GM19397 (cell line): ENCODE data around the gene CTSA.
"Not testable (repeated sequence)": the region's sequence is repeated elsewhere in the genome, so short reads cannot be mapped to it uniquely, and the experiment has no call there.

Source experiments
- ATAC-seq: cut with Tn5 transposase; IDR thresholded peaks from one replicate; pipeline ENCODE4 v1.9.1; 2021; ENCODE audit warnings: mild to moderate bottlenecking, moderate library complexity; ENCODE audit not compliant: unreplicated experiment

CTSA gene

DNA sequence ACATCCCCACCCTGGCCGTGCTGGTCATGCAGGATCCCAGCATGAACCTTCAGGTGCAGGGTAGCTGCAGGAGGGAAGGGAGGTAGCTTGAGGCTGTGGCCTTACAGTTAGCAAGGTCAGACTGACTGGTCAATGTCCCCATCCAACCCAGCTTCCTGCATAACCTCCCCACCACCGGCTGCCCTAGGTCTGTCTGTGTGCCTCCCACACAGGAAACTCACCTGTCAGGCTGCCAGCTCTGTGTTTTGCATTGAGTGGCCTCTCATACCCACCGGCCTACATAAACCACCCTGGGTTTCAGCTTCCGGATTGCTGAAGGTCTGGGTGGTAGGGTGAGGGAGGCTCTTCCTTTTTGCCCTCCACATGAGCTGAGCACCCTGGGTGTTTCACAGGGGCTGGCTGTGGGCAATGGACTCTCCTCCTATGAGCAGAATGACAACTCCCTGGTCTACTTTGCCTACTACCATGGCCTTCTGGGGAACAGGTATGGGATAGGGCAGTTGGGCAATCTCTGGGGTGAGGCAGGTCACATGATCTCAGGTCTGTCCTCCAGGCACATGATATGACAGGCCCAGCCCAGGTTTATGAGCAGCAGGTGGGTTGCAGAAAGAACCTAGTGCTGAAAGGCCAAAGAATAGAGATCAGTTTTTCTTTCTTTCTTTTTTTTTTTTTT is 1.8 kb downstream of the CTSA start:
- no peak for ATAC-seq

GRCh38 chr20:45893831-45894230 is 2.7 kb downstream of the CTSA start:
- ATAC-seq, result no peak

- no peak for ATAC-seq
Observed at GRCh38 chr20:45894797-45895196, 3.7 kb downstream of the CTSA start.

DNA sequence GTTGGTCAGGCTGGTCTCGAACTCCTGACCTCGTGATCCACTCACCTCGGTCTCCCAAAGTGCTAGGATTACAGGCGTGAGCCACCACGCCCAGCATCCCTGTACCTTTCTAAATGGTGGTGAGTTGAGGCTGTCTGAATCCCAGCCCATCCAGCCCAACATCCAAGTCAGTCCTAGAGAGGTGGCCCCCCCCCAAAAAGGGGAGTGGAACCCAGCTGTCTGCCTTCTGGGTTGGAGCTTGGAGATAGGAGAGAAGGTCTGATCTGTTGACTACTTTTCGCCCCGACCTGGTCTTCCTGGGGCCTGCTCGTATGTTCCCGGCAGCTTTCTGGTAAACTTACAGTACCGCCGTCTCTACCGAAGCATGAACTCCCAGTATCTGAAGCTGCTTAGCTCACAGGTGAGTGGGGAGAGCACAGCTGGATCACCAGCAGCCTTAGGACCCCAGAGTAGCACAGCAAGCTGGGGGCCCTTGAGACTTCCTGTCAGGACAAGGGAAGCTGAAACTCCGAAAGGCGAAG is 5.6 kb downstream of the CTSA start:
- ATAC-seq, result no peak

- ATAC-seq, result no peak
Observed at GRCh38 chr20:45897289-45897688, 6.2 kb downstream of the CTSA start.

DNA sequence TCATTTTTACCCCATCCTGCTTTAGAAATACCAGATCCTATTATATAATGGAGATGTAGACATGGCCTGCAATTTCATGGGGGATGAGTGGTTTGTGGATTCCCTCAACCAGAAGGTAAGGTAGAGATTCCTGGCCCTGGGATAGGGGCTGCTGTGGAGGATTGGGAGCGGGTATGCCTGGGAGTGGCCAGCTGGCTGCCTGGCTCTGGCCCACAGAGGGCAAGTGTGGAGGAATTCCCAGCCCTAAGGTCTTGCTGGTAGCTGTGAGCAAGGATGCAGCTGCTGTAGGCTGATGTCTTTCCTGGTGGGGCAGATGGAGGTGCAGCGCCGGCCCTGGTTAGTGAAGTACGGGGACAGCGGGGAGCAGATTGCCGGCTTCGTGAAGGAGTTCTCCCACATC is 6.6 kb downstream of the CTSA start:
- ATAC-seq, result no peak

- ATAC-seq, result no peak
Observed at GRCh38 chr20:45898285-45898684, 7.2 kb downstream of the CTSA start.

GRCh38 chr20:45899046-45899835 is 8.1 kb downstream of the CTSA start:
- ATAC-seq, result no peak

DNA sequence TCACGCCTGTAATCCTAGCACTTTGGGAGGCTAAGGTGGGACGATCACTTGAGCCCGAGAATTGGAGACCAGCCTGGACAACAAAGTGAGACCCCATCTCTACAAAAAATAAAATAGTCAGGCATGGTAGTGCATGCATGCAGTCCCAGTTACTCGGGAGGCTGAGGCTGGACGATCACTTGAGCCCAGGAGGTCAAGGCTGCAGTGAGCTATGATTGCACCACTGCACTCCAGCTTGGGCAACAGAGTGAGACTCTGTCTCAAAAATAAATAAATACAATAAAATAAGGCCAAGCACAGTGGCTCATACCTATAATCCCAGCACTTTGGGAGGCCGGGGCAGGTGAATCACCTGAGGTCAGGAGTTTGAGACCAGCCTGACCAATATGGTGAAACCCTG is 10.2 kb downstream of the CTSA start:
- not testable (repeated sequence) for ATAC-seq

DNA sequence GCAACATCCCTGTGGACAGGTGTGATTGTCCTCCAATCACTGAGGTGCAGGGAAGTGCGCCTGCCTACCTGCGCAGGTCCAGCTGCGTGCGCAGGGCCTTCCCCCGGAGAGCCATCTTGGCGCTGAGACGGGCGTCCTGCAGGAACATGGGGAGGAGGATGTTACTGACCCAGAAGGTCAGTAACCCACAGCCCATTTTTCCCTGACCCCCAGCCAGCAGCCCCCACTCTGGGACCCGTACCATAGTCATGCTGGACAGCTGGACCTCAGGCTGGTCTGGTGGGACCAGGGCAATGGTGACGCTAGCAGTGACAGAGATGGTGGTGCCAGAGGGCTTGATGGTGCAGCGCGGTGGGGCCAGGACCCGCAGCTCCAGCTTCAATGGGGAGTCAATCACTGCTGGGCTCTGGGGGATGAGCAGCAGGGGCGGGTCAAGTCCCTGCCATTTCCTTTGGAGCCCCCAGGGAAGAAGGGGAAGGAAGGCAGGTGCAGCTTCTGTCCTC is 11.1 kb downstream of the CTSA start:
- no peak for ATAC-seq

- ATAC-seq, result no peak
Observed at GRCh38 chr20:45904583-45905504, 13.7 kb downstream of the CTSA start.

GRCh38 chr20:45905505-45906079 is 14.5 kb downstream of the CTSA start:
- ATAC-seq, result no peak

DNA sequence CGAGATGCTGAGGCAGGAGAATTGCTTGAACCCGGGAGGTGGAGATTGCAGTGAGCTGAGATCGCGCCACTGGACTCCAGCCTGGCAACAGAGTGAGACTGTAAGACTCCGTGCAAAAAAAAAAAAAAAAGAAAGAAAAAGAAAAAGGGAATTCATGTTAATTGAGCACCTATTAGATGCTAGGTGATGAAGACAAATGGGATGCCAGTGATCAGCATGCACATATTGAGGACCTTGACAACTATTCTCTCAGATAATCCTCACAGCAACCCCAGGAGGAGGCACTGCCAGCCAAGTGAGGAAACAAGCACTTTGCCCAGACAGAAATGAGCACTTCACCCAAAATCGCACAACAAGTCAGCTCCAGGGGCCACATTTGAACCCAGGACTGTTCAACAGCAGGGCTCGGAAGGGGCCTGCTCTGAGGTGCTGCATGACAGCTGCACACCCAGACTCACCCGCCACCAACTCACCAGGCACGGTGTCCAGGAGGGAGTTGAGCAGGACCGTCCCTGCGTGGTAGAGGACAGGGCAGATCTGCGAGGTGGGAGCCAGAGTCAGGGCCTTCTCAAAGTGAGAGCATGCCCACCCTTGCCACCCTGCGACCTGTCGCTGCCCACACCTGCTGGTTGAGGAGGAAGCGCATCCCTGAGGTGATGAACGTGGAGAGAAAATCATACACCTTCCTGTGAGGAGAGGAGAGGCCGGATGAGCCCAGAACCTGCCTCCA is 16.2 kb downstream of the CTSA start:
- ATAC-seq, result no peak

GRCh38 chr20:45908084-45908483 is 16.9 kb downstream of the CTSA start:
- ATAC-seq, result no peak

DNA sequence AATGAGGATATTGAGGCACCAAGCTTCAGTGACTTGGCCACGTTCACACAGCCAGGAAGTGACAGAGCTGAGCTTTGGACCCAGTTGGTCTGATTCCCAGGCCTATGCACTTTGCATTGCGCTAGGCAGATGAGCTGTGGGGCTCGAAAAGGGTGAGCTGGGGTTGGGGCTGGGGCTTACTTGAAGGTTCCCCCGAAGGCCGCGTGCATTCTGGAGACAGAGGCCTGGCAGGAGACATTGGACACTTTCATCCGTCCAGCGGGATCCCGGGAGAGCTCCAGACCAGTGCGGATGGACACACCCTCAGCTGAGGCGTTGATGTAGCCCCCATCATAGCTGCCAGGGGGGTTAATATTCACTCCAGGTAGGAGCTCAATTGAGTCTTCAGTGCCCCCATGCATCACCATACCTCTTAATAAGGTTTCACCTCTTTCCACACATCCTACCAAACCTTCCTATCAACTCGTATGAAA is 18.2 kb downstream of the CTSA start:
- no peak for ATAC-seq

- no peak for ATAC-seq
Observed at GRCh38 chr20:45909817-45910669, 18.9 kb downstream of the CTSA start.

- ATAC-seq, result peak; percentile 84
Observed at GRCh38 chr20:45910670-45911485, 19.7 kb downstream of the CTSA start.
